Testis (tissue), 2 donors: ENCODE results near the gene KCNB1.

ENCODE experiments used
- CTCF ChIP-seq, 3 experiments: fragments of 450-650 bp in 2 of 3; fragments of 200-600 bp in 1 of 3; sonication (generic) in 1 of 3; IDR thresholded peaks; one replicate each; pipeline ENCODE4 v1.5.1; 2016 to 2019; ENCODE audit warnings: antibody characterized with exemption in 3 of 3, mild to moderate bottlenecking in 2 of 3, moderate library complexity in 1 of 3
- POLR2A ChIP-seq: fragments of 450-650 bp; IDR thresholded peaks from one replicate; pipeline ENCODE4 v1.6.1; 2017; ENCODE audit warnings: antibody characterized with exemption, mild to moderate bottlenecking, moderate library complexity

- no peak for TF ChIP-seq CTCF (IDR thresholded peaks at IDR 0.05)
- no peak for TF ChIP-seq POLR2A
Measured at GRCh38 chr20:49523767-49524360, 41.4 kb upstream of the KCNB1 start.
